GM19099 (cell line): ENCODE data around the gene ARL16.
A peak's percentile ranks its signal among the peaks of the same experiment; 100 is the strongest.

ENCODE experiments used
- POLR2A ChIP-seq: IDR thresholded peaks from 3 replicates; pipeline ENCODE4 v1.6.1; 2011; ENCODE audit warnings: low read depth; ENCODE audit not compliant: insufficient read length; ENCODE audit errors: extremely low read depth

Gene ARL16

GRCh38 chr17:81705518-81706231, 22.1 kb upstream of the ARL16 start:
- no peak for TF ChIP-seq POLR2A

DNA sequence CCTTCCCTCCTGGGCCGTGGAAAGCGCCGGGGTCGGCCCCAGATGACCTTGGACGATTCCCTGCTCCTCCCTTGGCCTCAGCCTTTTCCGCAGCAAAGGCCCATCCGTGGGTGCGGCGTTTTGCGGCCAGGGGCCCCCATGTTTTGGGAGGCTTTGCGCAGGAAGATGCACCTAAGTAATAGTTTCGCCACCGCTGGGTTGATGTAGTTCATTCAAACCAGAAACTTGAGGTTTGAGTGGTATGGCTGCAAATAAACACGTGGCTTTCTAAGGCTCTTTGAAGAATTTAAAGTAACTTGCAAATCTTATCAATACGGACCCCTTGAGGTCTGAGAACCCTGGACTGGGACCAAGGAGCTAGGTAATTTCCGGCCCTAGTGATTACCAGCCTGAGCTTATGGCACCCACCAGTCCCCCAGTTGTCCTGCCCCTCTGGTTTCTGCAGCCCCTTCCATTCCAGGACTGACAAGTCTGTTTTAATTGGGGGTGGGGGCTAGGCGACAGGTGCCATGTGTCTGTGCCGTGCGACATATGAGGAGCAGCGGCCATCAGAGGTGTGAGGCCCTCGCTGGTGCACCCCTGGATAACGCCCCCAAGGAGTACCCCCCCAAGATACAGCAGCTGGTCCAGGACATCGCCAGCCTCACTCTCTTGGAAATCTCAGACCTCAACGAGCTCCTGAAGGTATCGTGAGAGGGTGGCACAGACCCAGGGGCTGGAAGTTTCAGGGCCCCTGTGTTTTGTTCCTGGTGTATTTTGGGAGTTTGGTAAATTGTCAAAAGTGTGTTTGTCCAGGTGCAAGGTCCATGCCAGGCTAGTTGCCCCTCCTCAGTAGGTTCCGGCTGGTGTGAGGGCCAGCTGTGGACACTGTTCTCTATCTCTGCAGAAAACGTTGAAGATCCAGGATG, 20.4 kb upstream of the ARL16 start:
- TF ChIP-seq POLR2A: no peak

DNA sequence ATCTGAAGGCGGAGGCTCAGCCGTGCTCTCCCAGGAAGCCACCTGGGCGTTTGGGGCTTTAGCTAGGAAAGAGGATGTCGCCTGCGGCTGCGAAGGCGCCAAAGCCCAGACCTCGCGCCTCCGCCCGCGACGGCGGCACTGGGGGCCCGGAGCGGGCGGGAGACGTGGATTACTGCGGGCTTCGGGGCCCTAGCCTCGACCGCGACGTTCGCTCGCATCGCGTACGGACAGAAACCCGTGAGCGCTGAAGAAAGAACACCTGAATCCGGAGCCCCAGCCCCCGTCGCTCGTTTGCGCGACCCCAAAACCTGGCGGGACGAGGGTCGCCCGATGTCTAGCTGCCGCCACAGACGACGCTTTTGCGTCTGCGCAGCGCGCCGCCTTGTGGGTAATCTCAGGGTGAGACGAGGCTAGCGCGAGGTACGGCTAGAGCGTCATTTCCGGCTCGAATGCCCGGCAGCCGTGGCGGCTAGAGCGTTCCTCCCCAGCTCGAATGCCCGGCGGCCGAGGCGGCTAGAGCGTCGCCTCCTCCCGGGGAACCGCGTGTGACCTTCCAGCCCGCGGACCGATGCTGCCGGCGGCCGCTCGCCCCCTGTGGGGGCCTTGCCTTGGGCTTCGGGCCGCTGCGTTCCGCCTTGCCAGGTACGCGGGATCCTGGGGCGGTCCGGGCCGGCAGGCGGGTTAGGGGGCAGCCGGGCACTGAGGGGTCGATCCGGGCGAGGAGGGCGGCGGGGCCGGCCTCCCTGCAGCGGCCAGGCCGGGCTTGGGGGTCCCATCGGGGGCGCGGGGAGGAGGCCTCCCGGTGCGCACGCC, 19.5 kb upstream of the ARL16 start, which contains the start of gene MRPL12:
TSS of gene MRPL12 (plus strand) at position 434 of the 813 bp plus-strand sequence. CDS start at position 569, 135 bp downstream.
- peak; percentile 98 for TF ChIP-seq POLR2A

- no peak for TF ChIP-seq POLR2A
Observed at GRCh38 chr17:81701288-81702071, 17.9 kb upstream of the ARL16 start.

DNA sequence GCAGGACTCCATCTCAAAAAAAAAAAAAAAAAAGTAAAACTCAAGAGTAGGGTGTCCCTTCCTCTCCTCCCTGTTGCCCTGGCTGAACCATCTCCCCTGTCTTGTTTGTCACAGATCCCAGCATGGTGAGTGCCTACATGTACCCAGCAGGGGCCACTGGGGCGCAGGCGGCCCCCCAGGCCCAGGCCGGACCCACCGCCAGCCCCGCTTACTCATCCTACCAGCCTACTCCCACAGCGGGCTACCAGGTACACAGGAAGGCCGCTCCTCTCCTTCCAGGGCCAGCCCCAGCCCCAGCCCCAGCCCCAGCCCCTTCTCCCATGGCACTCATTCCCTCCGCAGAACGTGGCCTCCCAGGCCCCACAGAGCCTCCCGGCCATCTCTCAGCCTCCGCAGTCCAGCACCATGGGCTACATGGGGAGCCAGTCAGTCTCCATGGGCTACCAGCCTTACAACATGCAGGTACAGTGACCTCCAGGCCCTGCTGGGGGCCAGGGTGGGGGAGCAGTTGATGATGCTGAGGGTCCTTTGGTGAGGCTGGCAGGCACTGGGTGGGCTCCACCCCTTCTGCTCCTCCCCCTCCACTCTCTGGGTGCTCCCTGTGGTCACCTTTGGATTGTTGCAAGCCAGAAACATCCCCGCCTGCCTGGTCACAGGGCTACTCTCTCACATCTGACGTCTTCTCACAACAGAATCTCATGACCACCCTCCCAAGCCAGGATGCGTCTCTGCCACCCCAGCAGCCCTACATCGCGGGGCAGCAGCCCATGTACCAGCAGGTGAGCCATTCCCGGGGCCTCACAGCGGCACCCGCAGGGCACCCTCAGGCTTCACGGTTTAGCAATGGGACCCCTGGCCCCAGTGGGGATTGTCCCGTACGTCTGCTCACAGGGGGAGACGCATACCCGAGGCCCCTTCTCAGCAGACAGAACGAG, 17.0 kb upstream of the ARL16 start:
- TF ChIP-seq POLR2A: no peak

- no peak for TF ChIP-seq POLR2A
Observed at GRCh38 chr17:81697261-81698044, 13.9 kb upstream of the ARL16 start.

- TF ChIP-seq POLR2A: no peak
Observed at GRCh38 chr17:81696218-81696941, 12.8 kb upstream of the ARL16 start.

DNA sequence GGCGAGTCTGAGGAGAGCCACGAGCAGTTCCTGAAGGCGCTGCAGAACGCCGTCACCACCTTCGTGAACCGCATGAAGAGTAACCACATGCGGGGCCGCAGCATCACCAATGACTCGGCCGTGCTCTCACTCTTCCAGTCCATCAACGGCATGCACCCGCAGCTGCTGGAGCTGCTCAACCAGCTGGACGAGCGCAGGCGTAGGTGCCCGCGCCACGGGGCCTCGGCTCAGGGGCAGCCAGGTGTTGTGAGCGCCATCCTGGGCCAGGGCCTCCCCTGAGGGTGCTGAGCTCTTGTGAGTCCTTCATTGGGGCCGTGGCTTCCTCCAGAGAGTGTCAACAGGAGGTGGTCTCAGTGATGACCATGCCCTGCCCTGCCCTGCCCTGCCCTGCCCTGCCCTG, 12.2 kb upstream of the ARL16 start:
- TF ChIP-seq POLR2A: no peak

DNA sequence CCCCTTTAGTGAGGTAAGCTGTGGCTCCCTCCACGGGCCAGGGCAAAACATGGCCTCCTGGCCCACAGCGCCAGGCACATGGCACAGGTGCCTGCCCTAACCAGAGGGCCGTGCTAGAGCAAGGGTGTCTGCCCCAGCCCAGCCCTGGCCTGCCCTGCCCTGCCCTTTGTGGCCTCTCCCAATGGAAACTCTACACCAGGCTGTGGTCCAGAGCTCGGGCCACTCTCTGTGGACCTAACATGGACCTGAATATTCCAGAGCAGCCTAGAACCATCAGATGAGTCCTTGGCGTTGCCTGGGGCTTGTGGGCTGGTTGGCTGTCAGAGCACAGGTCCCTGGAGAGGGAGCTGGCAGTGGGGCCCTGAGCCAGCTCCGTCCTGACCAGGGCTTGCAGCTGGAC, 11.6 kb upstream of the ARL16 start:
- no peak for TF ChIP-seq POLR2A

DNA sequence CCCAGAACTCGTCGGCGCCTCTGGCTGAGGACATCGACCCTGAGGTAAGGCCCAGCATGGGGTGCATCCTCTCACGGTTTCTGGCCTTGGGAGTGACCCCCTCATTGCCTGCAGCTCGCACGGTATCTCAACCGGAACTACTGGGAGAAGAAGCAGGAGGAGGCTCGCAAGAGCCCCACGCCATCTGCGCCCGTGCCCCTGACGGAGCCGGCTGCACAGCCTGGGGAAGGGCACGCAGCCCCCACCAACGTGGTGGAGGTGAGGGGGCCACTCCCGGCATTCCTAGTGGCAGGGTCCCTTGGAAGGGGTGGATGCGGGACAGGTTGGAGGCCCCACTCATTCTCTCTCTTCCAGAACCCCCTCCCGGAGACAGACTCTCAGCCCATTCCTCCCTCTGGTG, 11.2 kb upstream of the ARL16 start:
- TF ChIP-seq POLR2A: no peak

DNA sequence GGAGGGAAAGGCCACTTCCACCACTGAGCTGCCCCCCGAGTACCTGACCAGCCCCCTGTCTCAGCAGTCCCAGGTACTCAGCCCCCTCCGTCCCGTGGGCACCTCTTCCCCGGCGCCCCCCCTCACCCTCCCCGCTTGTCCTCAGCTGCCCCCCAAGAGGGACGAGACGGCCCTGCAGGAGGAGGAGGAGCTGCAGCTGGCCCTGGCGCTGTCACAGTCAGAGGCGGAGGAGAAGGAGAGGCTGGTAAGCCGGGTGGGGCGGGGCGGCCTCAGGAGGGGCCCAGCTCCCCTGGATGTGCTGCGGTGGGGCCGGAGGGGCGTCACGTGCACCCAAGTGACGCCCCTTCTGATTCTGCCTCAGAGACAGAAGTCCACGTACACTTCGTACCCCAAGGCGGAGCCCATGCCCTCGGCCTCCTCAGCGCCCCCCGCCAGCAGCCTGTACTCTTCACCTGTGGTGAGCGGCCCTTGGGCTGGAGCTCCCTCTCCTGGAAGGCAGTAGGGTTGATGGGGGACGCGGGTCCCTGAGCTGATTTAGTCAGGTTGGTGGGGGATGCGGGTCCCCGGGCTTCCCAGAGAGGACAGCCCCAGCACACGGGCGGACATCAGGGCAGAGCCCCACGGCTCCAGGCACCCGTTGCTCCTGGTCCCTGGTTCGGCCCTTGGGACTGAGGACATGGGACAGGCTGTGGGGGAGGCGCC, 10.1 kb upstream of the ARL16 start:
- TF ChIP-seq POLR2A: no peak
